ENCODE results near the gene PACRG. TPM values are rescaled to one million over a fixed set of nuclear protein-coding genes. Genes with fewer than 3 reads are reported as not detected.

PACRG gene
- total RNA-seq, 1 experiment from 2014 or later, result 0.44 TPM

- TF ChIP-seq USF2 (CRISPR knock-in tag; IDR thresholded peaks at IDR 0.05), result no peak
- TF ChIP-seq SMAD3 (CRISPR knock-in tag; IDR thresholded peaks at IDR 0.05; ENCODE audit: borderline replicate concordance), result no peak
- no peak for TF ChIP-seq ETV6 (CRISPR knock-in tag; IDR thresholded peaks at IDR 0.05)
Observed at GRCh38 chr6:162943369-162943768, 215.6 kb downstream of the PACRG start (continued).

DNA sequence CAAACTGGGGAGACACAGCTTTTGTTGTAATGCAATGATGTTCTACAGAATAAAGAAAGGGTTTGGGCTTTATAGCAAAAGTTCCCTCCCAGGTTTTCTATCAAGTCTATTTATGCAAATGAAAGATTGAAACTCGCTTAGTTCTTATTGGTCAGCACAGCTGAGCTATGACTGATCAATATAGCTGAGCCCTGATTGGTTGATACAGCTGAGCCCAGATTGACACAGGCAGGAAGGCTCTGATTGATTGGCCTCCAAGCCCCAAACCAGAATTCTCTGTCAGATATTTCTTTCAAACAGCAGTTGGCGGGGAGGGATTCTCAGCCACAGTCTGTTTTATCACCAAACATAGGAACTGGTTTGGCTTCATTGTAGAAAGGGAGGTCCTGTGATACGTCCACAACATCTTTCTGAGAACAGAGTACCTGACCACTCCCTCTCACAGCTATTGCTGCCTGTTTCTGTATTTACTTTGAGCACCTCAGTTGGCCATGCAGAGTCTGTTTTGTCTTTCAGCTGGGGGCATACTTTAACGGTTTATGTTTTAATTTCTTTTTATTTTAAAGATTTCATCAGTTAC, 223.5 kb downstream of the PACRG start:
- no peak for DNase-seq (ENCODE audit: low spot score)
- no peak for TF ChIP-seq TP53 (CRISPR knock-in tag; IDR thresholded peaks at IDR 0.05)
- no peak for TF ChIP-seq ERG (CRISPR knock-in tag; IDR thresholded peaks at IDR 0.05)
- no peak for TF ChIP-seq ZBTB43 (CRISPR knock-in tag; IDR thresholded peaks at IDR 0.05)
- H3K9me3 Mint-ChIP-seq, result no peaks in the 10 kb centered on the region; the same call in 1 of the 2 replicates
- H3K36me3 Mint-ChIP-seq, result no peaks in the 10 kb centered on the region
- no peak overlapping the region for H3K27ac Mint-ChIP-seq
- ChIA-PET POLR2A (no interaction called here), CTCF (no interaction called here)
- ATAC-seq, result no peak
- no peaks in the 10 kb centered on the region for H3K4me1 Mint-ChIP-seq
- no peaks in the 10 kb centered on the region for H3K27me3 Mint-ChIP-seq (ENCODE audit: low read depth)
- H3K4me3 Mint-ChIP-seq, result no peak overlapping the region

GRCh38 chr6:162952423-162952822, 224.6 kb downstream of the PACRG start:
- Mint-ChIP-seq H3K4me1 (no peaks in the 10 kb centered on the region), H3K27ac (no peak overlapping the region), H3K9me3 (no peaks in the 10 kb centered on the region; the same call in 1 of the 2 replicates), H3K27me3 (ENCODE audit: low read depth) (no peaks in the 10 kb centered on the region), H3K4me3 (no peak overlapping the region), H3K36me3 (no peaks in the 10 kb centered on the region)
- ATAC-seq (no peak), DNase-seq (ENCODE audit: low spot score) (no peak)
- no peak for TF ChIP-seq ZNF532 (CRISPR knock-in tag; IDR thresholded peaks at IDR 0.05; ENCODE audit: borderline replicate concordance)
- no peak for TF ChIP-seq JUN (CRISPR knock-in tag; IDR thresholded peaks at IDR 0.05)
- no peak for TF ChIP-seq TEAD4 (CRISPR knock-in tag; IDR thresholded peaks at IDR 0.05)
- CTCF ChIA-PET, result no interaction called here
- POLR2A ChIA-PET, result no interaction called here

DNA sequence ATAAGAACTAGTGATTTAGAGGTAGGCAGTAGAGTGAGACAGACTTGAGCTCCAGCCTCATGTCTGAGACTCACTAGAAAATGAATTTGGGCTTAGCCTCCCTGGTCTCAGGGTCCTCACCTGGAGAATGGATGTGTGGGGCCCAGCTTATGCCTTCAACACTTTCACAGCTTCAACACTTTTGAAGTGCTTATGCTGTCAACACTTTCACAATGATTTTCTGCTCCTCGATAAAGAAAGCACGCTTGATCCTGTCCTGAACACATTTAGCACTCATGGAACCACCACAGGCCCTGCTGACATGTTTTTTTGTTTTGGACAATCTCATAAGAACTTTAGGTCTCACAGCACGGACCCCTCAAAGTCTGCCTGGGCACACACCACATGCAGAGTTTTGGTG, 229.3 kb downstream of the PACRG start:
- Mint-ChIP-seq H3K9me3 (peaks cover 14% of the 10 kb centered on the region), H3K27ac (no peak overlapping the region), H3K4me3 (no peak overlapping the region), H3K4me1 (no peaks in the 10 kb centered on the region), H3K27me3 (ENCODE audit: low read depth) (no peaks in the 10 kb centered on the region), H3K36me3 (no peaks in the 10 kb centered on the region; the same call in 1 of the 2 replicates)
- DNase-seq (ENCODE audit: low spot score) (no peak), ATAC-seq (no peak)
- POLR2A ChIA-PET, result no interaction called here
- CTCF ChIA-PET, result no interaction called here
- TF ChIP-seq HMGA2 (CRISPR knock-in tag; IDR thresholded peaks at IDR 0.05), result no peak
- no peak for TF ChIP-seq FOXP1 (CRISPR knock-in tag; IDR thresholded peaks at IDR 0.05; ENCODE audit: borderline replicate concordance)
- TF ChIP-seq ZNF263 (CRISPR knock-in tag; IDR thresholded peaks at IDR 0.05; ENCODE audit: low read depth), result no peak
- TF ChIP-seq, protein P1, sequence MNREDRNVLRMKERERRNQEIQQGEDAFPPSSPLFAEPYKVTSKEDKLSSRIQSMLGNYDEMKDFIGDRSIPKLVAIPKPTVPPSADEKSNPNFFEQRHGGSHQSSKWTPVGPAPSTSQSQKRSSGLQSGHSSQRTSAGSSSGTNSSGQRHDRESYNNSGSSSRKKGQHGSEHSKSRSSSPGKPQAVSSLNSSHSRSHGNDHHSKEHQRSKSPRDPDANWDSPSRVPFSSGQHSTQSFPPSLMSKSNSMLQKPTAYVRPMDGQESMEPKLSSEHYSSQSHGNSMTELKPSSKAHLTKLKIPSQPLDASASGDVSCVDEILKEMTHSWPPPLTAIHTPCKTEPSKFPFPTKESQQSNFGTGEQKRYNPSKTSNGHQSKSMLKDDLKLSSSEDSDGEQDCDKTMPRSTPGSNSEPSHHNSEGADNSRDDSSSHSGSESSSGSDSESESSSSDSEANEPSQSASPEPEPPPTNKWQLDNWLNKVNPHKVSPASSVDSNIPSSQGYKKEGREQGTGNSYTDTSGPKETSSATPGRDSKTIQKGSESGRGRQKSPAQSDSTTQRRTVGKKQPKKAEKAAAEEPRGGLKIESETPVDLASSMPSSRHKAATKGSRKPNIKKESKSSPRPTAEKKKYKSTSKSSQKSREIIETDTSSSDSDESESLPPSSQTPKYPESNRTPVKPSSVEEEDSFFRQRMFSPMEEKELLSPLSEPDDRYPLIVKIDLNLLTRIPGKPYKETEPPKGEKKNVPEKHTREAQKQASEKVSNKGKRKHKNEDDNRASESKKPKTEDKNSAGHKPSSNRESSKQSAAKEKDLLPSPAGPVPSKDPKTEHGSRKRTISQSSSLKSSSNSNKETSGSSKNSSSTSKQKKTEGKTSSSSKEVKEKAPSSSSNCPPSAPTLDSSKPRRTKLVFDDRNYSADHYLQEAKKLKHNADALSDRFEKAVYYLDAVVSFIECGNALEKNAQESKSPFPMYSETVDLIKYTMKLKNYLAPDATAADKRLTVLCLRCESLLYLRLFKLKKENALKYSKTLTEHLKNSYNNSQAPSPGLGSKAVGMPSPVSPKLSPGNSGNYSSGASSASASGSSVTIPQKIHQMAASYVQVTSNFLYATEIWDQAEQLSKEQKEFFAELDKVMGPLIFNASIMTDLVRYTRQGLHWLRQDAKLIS (CRISPR knock-in tag; IDR thresholded peaks at IDR 0.05; ENCODE audit: borderline replicate concordance), result no peak
- no peak for TF ChIP-seq CBFB (CRISPR knock-in tag; IDR thresholded peaks at IDR 0.05; ENCODE audit: low read depth)
- TF ChIP-seq JAZF1 (CRISPR knock-in tag; IDR thresholded peaks at IDR 0.05), result no peak
- TF ChIP-seq ZNF317 (CRISPR knock-in tag; IDR thresholded peaks at IDR 0.05; ENCODE audit: borderline replicate concordance, low read depth), result no peak
- TF ChIP-seq, protein P2, sequence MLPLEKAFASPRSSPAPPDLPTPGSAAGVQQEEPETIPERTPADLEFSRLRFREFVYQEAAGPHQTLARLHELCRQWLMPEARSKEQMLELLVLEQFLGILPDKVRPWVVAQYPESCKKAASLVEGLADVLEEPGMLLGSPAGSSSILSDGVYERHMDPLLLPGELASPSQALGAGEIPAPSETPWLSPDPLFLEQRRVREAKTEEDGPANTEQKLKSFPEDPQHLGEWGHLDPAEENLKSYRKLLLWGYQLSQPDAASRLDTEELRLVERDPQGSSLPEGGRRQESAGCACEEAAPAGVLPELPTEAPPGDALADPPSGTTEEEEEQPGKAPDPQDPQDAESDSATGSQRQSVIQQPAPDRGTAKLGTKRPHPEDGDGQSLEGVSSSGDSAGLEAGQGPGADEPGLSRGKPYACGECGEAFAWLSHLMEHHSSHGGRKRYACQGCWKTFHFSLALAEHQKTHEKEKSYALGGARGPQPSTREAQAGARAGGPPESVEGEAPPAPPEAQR (CRISPR knock-in tag; IDR thresholded peaks at IDR 0.05), result no peak
- no peak for TF ChIP-seq CREB1 (CRISPR knock-in tag; IDR thresholded peaks at IDR 0.05)
